DND-41 (cell line): ENCODE data around the gene BCL2L13.

ENCODE experiments used
- ATAC-seq: fragments of 200-7000 bp; cut with Tn5 transposase; 3 replicates; pipeline ENCODE4 v1.9.1; 2021; ENCODE audit warnings: low read depth; ENCODE audit not compliant: insufficient read depth
- DNase-seq: peaks from one replicate; pipeline ENCODE4 v3.0.0-alpha.2; 2020
- H2AFZ ChIP-seq: 2 replicates; pipeline ENCODE4 v1.6.0; 2012; ENCODE audit warnings: low read depth, low read length
- H3K27ac ChIP-seq: 2 replicates; pipeline ENCODE4 v1.5.1; 2012; ENCODE audit warnings: low read length, inconsistent platforms
- H3K27me3 ChIP-seq: fragments of 200-600 bp; sonication (generic); 2 replicates; pipeline ENCODE4 v1.6.0; 2012; ENCODE audit warnings: low read length, mild to moderate bottlenecking, inconsistent platforms; ENCODE audit not compliant: insufficient read depth, poor library complexity
- H3K36me3 ChIP-seq: 2 replicates; pipeline ENCODE4 v1.5.1; 2012; ENCODE audit warnings: low read length, inconsistent platforms; ENCODE audit not compliant: insufficient read depth
- H3K4me1 ChIP-seq: 2 replicates; pipeline ENCODE4 v1.5.1; 2012; ENCODE audit warnings: mild to moderate bottlenecking, low read length; ENCODE audit not compliant: insufficient read depth
- H3K4me2 ChIP-seq: 2 replicates; pipeline ENCODE4 v1.6.0; 2012; ENCODE audit warnings: mild to moderate bottlenecking, moderate library complexity, low read length, inconsistent platforms; ENCODE audit not compliant: insufficient read depth
- H3K4me3 ChIP-seq, 2 experiments: fragments of 200-600 bp in 1 of 2; shearing (Covaris generic) in 1 of 2; 2 replicates each; pipeline ENCODE4 v1.5.1; 2012 to 2016; ENCODE audit warnings: inconsistent platforms in 2 of 2, low read length in 2 of 2, mild to moderate bottlenecking in 2 of 2, low read depth in 1 of 2, moderate library complexity in 1 of 2
- H3K79me2 ChIP-seq: 2 replicates; pipeline ENCODE4 v1.6.0; 2012; ENCODE audit warnings: low read length, inconsistent platforms; ENCODE audit not compliant: insufficient read depth
- H3K9ac ChIP-seq: 2 replicates; pipeline ENCODE4 v1.6.0; 2012; ENCODE audit warnings: low read depth, mild to moderate bottlenecking, inconsistent platforms, low read length, moderate library complexity
- H3K9me3 ChIP-seq: 2 replicates; pipeline ENCODE4 v1.5.1; 2012; ENCODE audit warnings: low read length, moderate library complexity, mild to moderate bottlenecking, inconsistent platforms; ENCODE audit not compliant: insufficient read depth, severe bottlenecking
- H4K20me1 ChIP-seq: 2 replicates; pipeline ENCODE4 v1.6.0; 2012; ENCODE audit warnings: low read length; ENCODE audit not compliant: insufficient read depth
- CTCF ChIP-seq: IDR thresholded peaks from 2 replicates; pipeline ENCODE4 v1.5.1; 2012; ENCODE audit warnings: borderline replicate concordance, low read length, moderate library complexity, mild to moderate bottlenecking; ENCODE audit not compliant: poor library complexity, severe bottlenecking; ENCODE audit errors: extremely low read depth
- EZH2 ChIP-seq: IDR thresholded peaks from 3 replicates; pipeline ENCODE4 v1.6.1; 2012; ENCODE audit warnings: borderline replicate concordance, low read depth, mild to moderate bottlenecking, moderate library complexity, low read length, inconsistent platforms; ENCODE audit not compliant: severe bottlenecking

Gene BCL2L13

DNA sequence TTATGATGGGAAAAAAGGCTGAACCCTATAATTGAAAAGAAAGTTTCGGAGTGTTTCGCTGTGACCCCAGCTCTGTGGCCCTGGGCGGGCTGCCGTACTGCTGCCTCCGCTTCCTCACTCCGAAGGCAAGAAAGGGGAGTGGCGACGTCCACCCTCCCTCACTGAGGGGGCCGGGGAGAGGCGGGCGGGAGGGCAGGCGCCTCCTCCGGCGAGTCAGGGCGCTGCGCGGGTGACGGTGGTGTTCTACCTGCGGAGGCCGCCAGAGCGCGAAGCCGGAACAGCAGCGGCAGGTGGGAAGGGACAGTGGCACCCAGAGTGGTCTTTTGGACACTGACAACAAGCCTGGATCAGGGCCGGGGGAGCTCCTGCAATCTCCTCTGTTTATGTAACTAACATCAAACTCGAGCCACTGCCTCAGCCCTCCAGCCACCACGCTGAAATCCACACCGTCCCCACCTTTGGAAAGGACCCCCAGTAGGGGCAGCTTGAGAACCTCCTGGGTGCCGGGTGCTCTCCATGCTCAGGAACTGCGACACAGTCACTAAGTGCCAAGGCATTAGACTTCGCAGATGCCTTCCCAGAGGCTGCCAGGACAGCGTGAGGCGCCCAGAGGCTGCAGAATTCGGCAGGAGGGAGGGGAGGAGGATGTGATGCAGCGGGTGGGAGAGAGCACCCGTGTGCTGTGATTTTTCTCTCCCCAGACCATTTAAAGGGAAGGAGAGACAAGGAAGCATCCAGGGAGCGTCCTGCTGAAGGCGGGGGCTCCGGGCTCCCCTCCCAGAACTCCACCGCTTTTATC, 110.2 kb downstream of the BCL2L13 start:
- Histone ChIP-seq H3K9ac (no peak overlapping the region), H3K4me3 (no peak overlapping the region), H3K36me3 (peaks cover 18% of the 10 kb centered on the region), H3K4me1 (no peaks in the 10 kb centered on the region), H4K20me1 (peaks cover 55% of the 10 kb centered on the region), H3K27me3 (no peaks in the 10 kb centered on the region), H3K4me2 (no peak overlapping the region), H3K79me2 (peaks cover 72% of the 10 kb centered on the region), H2AFZ (no peak overlapping the region), H3K9me3 (no peaks in the 10 kb centered on the region), H3K27ac (no peak overlapping the region)
- DNase-seq (no peak), ATAC-seq (no peak)
- TF ChIP-seq CTCF (no peak), EZH2 (no peak)

DNA sequence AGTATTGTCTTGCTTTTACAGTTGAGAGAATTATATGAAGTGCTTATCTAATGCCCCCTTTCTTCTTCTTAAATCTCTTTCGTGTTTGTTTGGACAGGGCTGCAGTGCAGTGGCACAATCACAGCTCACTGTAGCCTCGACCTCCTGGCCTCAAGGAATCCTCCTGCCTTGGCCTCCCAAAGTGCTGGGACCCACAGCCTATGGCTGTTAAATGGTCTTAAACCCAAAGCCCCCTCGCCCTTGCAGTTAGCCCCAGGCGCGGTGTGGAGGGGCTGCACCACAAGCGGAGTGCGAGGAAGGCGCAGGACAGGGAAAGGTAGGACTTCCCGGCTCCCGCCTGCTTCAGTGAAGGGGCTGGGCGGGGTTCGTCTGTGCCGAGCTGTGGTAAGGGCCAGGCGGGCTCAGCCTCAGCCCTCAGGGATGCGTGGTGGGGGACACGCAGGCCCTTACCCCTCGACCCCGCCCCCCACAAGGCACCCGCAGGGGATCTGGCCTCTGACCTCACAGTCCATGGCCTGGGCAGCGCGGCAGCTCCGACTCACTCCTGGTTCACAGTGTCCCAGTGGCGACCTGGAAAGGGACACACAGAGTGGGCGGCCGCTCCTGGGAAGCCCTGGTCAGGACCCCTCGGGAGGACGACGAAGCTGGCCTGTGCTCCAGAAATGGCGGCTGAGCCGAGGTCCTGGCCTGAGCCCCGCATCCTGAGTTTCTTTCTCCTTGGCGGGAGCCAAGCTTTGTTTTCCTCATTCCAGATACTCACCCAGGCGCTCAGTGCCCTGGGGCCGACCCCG, 111.2 kb downstream of the BCL2L13 start:
- H3K4me1 ChIP-seq: no peaks in the 10 kb centered on the region
- H3K9ac ChIP-seq: no peak overlapping the region
- H3K79me2 ChIP-seq: peaks cover 73% of the 10 kb centered on the region
- no peak overlapping the region for H3K4me3 ChIP-seq
- H3K36me3 ChIP-seq: peaks cover 15% of the 10 kb centered on the region
- TF ChIP-seq CTCF (no peak), EZH2 (no peak)
- no peak overlapping the region for H3K4me2 ChIP-seq
- ATAC-seq: no peak
- no peak overlapping the region for H2AFZ ChIP-seq
- H3K27me3 ChIP-seq: no peaks in the 10 kb centered on the region
- no peak overlapping the region for H3K27ac ChIP-seq
- DNase-seq: no peak
- H3K9me3 ChIP-seq: no peaks in the 10 kb centered on the region
- H4K20me1 ChIP-seq: peaks cover 52% of the 10 kb centered on the region

DNA sequence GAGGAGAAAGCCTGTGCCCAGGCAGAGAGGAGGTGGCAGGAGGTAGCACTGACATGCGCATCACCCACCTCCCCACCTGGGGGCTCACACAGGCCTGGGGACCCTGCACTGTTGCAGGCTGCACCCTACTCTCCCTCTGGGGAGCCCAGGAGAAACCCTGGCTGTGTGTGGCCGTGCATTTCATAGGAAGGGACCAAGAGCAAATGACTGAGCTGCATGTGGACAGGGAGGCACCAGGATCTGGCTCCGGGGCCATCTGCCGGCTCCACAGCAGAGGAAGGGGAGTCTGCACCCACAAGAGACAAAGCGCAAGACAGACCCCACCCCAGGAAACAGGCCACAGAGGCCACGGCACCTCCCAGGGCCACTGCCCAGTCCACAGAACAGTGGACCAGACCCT, 113.0 kb downstream of the BCL2L13 start:
- Histone ChIP-seq H3K36me3 (peaks cover 15% of the 10 kb centered on the region), H2AFZ (no peak overlapping the region)
- peak; percentile 25; the same call in 1 of the 3 replicates for ATAC-seq

More for the DNA sequence above, 113.0 kb downstream of the BCL2L13 start:
- no peaks in the 10 kb centered on the region for H3K27me3 ChIP-seq
- peaks cover 78% of the 10 kb centered on the region for H3K79me2 ChIP-seq
- no peak for DNase-seq
- no peak overlapping the region for H3K9ac ChIP-seq
- H3K4me2 ChIP-seq: no peak overlapping the region
- H3K4me1 ChIP-seq: no peaks in the 10 kb centered on the region
- TF ChIP-seq CTCF (no peak), EZH2 (no peak)
- H4K20me1 ChIP-seq: peaks cover 50% of the 10 kb centered on the region
- H3K9me3 ChIP-seq: no peaks in the 10 kb centered on the region
- no peak overlapping the region for H3K4me3 ChIP-seq
- no peak overlapping the region for H3K27ac ChIP-seq
